ENCODE measurements around the gene LYRM2.

The LYRM2 gene

DNA sequence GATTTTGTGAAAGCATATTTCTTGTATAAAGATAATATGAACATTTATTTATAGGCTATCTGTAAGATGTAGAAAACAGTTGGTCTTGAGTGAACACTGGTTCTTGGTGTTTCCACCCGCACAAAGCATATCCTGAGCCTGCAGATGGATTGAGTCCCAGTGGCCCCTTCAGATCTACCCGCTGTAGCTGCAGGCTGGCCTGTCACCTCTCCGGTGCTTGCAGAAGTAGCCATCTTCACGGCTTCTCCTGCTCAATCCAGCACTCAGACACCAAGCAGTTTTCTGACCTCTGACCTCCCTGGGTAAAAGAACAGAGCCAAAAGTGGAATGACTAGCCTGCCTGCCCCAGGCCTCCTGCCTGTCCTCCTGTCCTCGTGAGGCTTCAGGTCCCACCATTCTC lies 22.7 kb downstream of the LYRM2 start:
- H3K27ac ChIP-seq, result no peak overlapping the region
- ChIA-PET POLR2A (ENCODE audit: low non-redundant PET) (no interaction called here), CTCF (interaction anchor here (1.3 kb wide), 1 partner anchor 244 kb away, joined by 3 read pairs; no protein-coding TSS in a partner anchor)
- DNase-seq (ENCODE audit: low spot score), result no peak
- TF ChIP-seq, protein P1, sequence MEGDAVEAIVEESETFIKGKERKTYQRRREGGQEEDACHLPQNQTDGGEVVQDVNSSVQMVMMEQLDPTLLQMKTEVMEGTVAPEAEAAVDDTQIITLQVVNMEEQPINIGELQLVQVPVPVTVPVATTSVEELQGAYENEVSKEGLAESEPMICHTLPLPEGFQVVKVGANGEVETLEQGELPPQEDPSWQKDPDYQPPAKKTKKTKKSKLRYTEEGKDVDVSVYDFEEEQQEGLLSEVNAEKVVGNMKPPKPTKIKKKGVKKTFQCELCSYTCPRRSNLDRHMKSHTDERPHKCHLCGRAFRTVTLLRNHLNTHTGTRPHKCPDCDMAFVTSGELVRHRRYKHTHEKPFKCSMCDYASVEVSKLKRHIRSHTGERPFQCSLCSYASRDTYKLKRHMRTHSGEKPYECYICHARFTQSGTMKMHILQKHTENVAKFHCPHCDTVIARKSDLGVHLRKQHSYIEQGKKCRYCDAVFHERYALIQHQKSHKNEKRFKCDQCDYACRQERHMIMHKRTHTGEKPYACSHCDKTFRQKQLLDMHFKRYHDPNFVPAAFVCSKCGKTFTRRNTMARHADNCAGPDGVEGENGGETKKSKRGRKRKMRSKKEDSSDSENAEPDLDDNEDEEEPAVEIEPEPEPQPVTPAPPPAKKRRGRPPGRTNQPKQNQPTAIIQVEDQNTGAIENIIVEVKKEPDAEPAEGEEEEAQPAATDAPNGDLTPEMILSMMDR (conservative IDR thresholded peaks at IDR 0.05; ENCODE audit: low read depth), result no peak

- POLR2A ChIA-PET (ENCODE audit: low non-redundant PET), result no interaction called here
- TF ChIP-seq, protein P1 (conservative IDR thresholded peaks at IDR 0.05; ENCODE audit: low read depth), result no peak
- CTCF ChIA-PET, result interaction anchor here (0.8 kb wide), 1 partner anchor 242 kb away, joined by 3 read pairs; no protein-coding TSS in a partner anchor
- no peak overlapping the region for H3K27ac ChIP-seq
- no peak for DNase-seq (ENCODE audit: low spot score)
These were observed 24.8 kb downstream of the LYRM2 start for GRCh38 chr6:89613790-89614189.

DNA sequence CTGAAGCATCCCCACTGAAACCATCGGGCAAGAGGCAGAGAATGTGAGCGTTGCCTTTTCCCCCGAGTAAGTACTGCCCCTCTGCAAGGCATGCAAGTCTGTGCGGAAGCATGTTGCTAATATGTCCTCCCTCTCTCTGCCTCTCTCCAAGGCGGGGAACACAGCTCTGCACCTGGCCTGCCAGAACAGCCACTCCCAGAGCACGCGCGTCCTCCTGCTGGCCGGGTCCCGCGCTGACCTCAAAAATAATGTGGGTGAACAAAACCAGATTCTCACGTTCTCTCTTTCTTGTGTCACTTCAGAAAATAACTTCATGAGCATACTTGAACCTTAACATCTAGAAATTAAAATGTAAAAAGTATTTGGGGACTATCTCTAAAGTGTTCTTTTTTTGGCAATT lies 26.4 kb downstream of the LYRM2 start:
- TF ChIP-seq, protein P1 (conservative IDR thresholded peaks at IDR 0.05; ENCODE audit: low read depth), result no peak
- CTCF ChIA-PET, result interaction anchor here (1.0 kb wide), 1 partner anchor 180 kb away, joined by 6 read pairs; the partner anchor contains the start of gene ANKRD6
- H3K27ac ChIP-seq, result no peak overlapping the region
- DNase-seq (ENCODE audit: low spot score), result no peak
- POLR2A ChIA-PET (ENCODE audit: low non-redundant PET), result no interaction called here

GRCh38 chr6:89611666-89612065 lies 26.9 kb downstream of the LYRM2 start:
- ChIA-PET POLR2A (ENCODE audit: low non-redundant PET) (no interaction called here), CTCF (no interaction called here)
- no peak for DNase-seq (ENCODE audit: low spot score)
- TF ChIP-seq, protein P1 (conservative IDR thresholded peaks at IDR 0.05; ENCODE audit: low read depth), result no peak
- no peak overlapping the region for H3K27ac ChIP-seq

DNA sequence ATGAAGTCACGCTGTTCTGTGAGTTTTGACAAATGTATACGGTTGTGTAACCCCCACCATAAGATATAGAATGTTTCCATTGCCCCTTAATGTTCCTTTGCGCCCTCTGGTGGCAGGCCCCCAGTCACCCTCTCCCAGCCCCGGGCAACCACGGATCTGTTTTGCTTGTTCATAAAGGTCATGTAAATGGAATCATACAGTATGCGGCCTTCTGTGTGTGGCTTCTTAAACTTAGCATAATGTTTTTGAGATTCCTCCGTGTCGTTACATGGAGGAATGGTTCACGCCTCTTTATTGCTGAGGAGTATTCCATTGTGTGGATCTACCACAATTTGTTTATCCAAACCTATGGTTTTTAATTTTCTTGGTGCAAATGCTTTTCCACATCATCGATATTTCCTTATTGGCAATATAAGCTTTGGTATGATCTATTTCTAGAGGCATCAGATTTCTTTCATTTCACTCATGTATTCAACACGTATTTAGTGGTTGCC lies 28.4 kb downstream of the LYRM2 start:
- CTCF ChIA-PET, result interaction anchor here (0.6 to 1.2 kb wide), 3 partner anchors 175 to 308 kb away, joined by 3 to 4 read pairs (median 4); no protein-coding TSS in a partner anchor
- POLR2A ChIA-PET (ENCODE audit: low non-redundant PET), result no interaction called here
- no peak overlapping the region for H3K27ac ChIP-seq
- TF ChIP-seq, protein P1 (conservative IDR thresholded peaks at IDR 0.05; ENCODE audit: low read depth), result peak; percentile 63
- peak; percentile 50 for DNase-seq (ENCODE audit: low spot score)

- no peak for DNase-seq (ENCODE audit: low spot score)
- ChIA-PET CTCF (no interaction called here), POLR2A (ENCODE audit: low non-redundant PET) (no interaction called here)
- TF ChIP-seq, protein P1 (conservative IDR thresholded peaks at IDR 0.05; ENCODE audit: low read depth), result no peak
- no peak overlapping the region for H3K27ac ChIP-seq
These were observed 32.7 kb downstream of the LYRM2 start for GRCh38 chr6:89605861-89606260.

Measured in RWPE1 (cell line).